ENCODE data around the gene MAML2. TPM values are rescaled to one million over a fixed set of nuclear protein-coding genes. Genes with fewer than 3 reads are reported as not detected.
"Not testable (repeated sequence)": the region's sequence is repeated elsewhere in the genome, so short reads cannot be mapped to it uniquely, and the experiment has no call there.

Gene MAML2
- total RNA-seq, 1 experiment from 2014 or later = 14.8 TPM

- no peak for DNase-seq (ENCODE audit: low read depth)
Observed at GRCh38 chr11:96271777-96272176, 71.2 kb downstream of the MAML2 start.

GRCh38 chr11:96271352-96271751 lies 71.6 kb downstream of the MAML2 start:
- not testable (repeated sequence) for DNase-seq (ENCODE audit: low read depth)

- not testable (repeated sequence) for DNase-seq (ENCODE audit: low read depth)
Observed at GRCh38 chr11:96268527-96268926, 74.5 kb downstream of the MAML2 start.

GRCh38 chr11:96267496-96268032 lies 75.4 kb downstream of the MAML2 start:
- no peak for DNase-seq (ENCODE audit: low read depth)

- no peak for DNase-seq (ENCODE audit: low read depth)
Observed at GRCh38 chr11:96267001-96267495, 75.9 kb downstream of the MAML2 start.

- DNase-seq (ENCODE audit: low read depth) = no peak
Observed at GRCh38 chr11:96265972-96266371, 77.0 kb downstream of the MAML2 start.

GRCh38 chr11:96265220-96265737 lies 77.7 kb downstream of the MAML2 start:
- no peak for DNase-seq (ENCODE audit: low read depth)

GRCh38 chr11:96264364-96264763 lies 78.6 kb downstream of the MAML2 start:
- no peak for DNase-seq (ENCODE audit: low read depth)

- DNase-seq (ENCODE audit: low read depth) = peak; percentile 69
Observed at GRCh38 chr11:96263238-96263763, 79.7 kb downstream of the MAML2 start.

- no peak for DNase-seq (ENCODE audit: low read depth)
Observed at GRCh38 chr11:96260532-96260931, 82.5 kb downstream of the MAML2 start.

- DNase-seq (ENCODE audit: low read depth) = no peak
Observed at GRCh38 chr11:96260067-96260511, 82.9 kb downstream of the MAML2 start.

GRCh38 chr11:96259134-96259830 lies 83.7 kb downstream of the MAML2 start:
- DNase-seq (ENCODE audit: low read depth) = peak; percentile 80

GRCh38 chr11:96257972-96258934 lies 84.7 kb downstream of the MAML2 start:
- peak; percentile 75 for DNase-seq (ENCODE audit: low read depth)

GRCh38 chr11:96257036-96257435 lies 86.0 kb downstream of the MAML2 start:
- DNase-seq (ENCODE audit: low read depth) = no peak

- DNase-seq (ENCODE audit: low read depth) = peak; percentile 61
Observed at GRCh38 chr11:96256215-96257011, 86.6 kb downstream of the MAML2 start.

GRCh38 chr11:96254854-96255253 lies 88.1 kb downstream of the MAML2 start:
- DNase-seq (ENCODE audit: low read depth) = peak; percentile 71

- DNase-seq (ENCODE audit: low read depth) = peak; percentile 92
Observed at GRCh38 chr11:96254087-96254486, 88.9 kb downstream of the MAML2 start.

GRCh38 chr11:96246718-96247552 lies 96.1 kb downstream of the MAML2 start:
- peak; percentile 82 for DNase-seq (ENCODE audit: low read depth)

- DNase-seq (ENCODE audit: low read depth) = peak; percentile 99
Observed at GRCh38 chr11:96242971-96243647, 99.9 kb downstream of the MAML2 start.
